NT2/D1 (cell line): ENCODE measurements around the gene OTUB2.

Experiments used
- YY1 ChIP-seq: IDR thresholded peaks from 2 replicates; pipeline ENCODE4 v1.6.1; 2011; ENCODE audit not compliant: insufficient read length, insufficient read depth
- ZNF274 ChIP-seq: IDR thresholded peaks from 2 replicates; pipeline ENCODE4 v1.6.1; 2011; ENCODE audit warnings: mild to moderate bottlenecking, low read depth, low read length

DNA sequence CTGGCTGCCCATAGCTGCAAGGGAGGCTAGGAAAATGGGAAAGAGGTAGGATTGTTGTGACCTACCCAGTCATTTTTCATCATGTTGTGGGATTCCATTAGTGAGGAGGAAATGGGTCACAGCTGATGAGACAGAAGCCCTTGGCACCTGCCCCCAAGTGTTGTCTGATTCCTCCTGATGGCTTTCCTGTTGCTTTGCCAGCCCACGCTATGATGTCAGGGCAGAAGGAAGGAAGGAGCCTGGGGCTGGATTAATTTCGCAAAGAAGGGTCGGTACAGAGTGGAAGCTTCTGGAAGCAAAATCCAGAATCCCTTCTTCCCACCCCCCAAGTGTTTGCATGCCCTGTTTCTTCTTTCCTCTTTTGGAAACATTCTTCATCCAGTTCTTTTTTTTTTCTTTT is 8.7 kb downstream of the OTUB2 start:
- no peak for TF ChIP-seq YY1
- no peak for TF ChIP-seq ZNF274
